GM19025 (cell line): ENCODE results near the gene B4GALT7.
A peak's percentile ranks its signal among the peaks of the same experiment; 100 is the strongest.
"Not testable (repeated sequence)": the region's sequence is repeated elsewhere in the genome, so short reads cannot be mapped to it uniquely, and the experiment has no call there.

Experiments used
- ATAC-seq: cut with Tn5 transposase; IDR thresholded peaks from one replicate; pipeline ENCODE4 v1.9.1; 2021; ENCODE audit warnings: mild to moderate bottlenecking, low read depth, moderate library complexity; ENCODE audit not compliant: unreplicated experiment

The B4GALT7 gene

GRCh38 chr5:177599731-177600507 lies at the start of gene B4GALT7:
TSS of gene B4GALT7 (plus strand) at chr5:177600132. CDS start at chr5:177600211, 79 bp downstream.
- ATAC-seq, result peak; percentile 89

DNA sequence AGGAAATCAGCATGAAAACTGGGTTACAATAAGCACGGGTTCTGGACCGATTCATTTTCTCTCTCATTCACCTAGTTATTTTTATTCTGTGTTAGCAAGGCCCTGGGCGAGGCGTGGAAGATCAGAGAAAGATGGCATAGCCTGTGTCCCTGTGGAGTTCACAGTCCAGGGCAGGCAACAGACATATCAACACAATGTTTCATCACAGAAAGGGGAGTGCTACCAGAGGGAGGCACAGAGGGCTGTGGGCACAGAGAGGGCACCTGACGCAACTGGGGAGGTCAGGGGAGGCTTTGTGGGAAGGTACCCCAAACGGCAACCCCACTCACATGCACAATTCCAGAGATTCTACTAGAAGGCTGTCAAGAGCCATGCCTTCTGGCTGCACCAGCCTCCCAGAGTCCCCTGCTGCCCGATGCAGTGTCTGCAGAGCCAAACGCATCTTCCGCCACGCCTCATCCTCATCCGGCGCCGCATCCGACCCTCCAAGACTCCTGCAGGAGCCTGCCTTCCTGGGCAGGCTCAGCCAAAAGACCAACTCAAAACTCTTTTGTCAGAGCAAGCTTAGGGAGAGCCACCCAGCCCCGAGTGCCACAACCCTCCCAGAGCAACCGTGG lies 47.0 kb upstream of the B4GALT7 start:
- ATAC-seq, result no peak

DNA sequence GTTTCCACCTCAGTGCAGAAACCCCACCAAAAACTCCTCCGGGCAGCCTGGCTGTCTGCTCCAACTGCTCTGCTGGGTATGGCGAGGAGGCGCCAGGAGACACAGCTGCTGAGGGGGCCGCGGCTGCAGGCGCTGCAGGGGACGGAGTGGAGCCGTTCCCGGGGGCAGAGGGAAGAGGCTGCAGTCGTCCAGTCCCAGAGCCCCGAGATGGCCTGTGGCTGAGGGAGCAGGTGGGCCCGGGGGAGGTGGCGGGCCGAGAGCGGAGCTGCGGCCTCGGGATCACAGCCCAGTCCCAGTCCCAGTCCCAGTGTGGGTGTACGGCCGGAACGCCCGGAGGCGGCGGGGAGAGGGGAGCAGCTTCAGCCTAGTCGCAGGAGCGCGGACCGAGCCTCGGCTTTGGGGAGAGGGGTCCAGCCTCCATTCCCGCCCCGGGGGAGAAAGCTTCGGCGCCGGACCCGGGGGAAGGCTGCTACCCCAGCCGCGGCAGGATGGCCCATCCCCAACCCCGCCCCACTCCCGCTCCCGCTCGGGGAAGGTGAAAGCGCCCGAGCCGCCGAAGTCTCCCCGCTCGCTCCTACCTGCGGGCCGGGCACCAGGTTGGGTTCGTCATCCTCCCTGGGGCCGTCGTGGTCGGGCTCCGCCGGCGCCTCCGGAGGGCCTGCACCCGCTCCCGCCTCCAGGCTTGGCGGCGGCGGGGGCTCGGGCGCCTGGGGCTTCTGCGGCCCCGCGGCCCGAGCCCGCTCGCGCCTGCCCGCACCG lies 46.1 kb upstream of the B4GALT7 start:
- peak; percentile 28 for ATAC-seq

GRCh38 chr5:177554474-177555111 lies 45.3 kb upstream of the B4GALT7 start, which contains the start of gene FAM193B:
TSS of gene FAM193B (minus strand) at chr5:177554563. CDS start at chr5:177554458, 105 bp downstream.
- peak; percentile 90 for ATAC-seq

- ATAC-seq, result no peak
Observed at GRCh38 chr5:177555228-177555627, 44.7 kb upstream of the B4GALT7 start.

DNA sequence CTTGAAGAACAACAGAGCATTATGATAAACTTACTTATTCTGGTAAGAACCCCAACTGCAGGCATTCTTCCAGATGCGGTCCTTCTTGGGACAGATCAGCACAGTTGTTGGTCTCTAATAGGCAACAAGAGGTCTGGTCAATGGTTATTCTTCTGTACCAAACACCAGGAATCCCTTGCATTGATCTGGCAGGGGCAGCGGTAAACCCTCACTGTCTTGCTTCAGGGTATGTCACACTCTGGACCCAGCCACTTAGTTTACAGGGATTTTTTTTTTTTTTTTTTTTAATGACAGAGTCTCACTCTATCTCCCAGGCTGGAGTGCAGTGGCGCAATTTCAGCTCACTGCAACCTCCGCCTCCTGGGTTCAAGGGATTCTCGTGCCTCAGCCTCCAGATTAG lies 44.3 kb upstream of the B4GALT7 start:
- ATAC-seq, result no peak

- ATAC-seq, result no peak
Observed at GRCh38 chr5:177557041-177557647, 42.8 kb upstream of the B4GALT7 start.

- no peak for ATAC-seq
Observed at GRCh38 chr5:177557796-177558195, 42.1 kb upstream of the B4GALT7 start.

DNA sequence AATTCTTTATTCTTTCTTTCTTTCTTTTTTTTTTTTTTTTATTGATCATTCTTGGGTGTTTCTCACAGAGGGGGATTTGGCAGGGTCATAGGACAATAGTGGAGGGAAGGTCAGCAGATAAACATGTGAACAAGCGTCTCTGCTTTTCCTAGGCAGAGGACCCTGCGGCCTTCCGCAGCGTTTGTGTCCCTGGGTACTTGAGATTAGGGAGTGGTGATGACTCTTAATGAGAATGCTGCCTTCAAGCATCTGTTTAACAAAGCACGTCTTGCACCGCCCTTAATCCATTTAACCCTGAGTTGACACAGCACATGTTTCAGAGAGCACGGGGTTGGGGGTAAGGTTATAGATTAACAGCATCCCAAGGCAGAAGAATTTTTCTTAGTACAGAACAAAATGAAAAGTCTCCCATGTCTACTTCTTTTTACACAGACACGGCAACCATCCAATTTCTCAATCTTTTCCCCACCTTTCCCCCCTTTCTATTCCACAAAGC lies 40.4 kb upstream of the B4GALT7 start:
- ATAC-seq, result not testable (repeated sequence)

DNA sequence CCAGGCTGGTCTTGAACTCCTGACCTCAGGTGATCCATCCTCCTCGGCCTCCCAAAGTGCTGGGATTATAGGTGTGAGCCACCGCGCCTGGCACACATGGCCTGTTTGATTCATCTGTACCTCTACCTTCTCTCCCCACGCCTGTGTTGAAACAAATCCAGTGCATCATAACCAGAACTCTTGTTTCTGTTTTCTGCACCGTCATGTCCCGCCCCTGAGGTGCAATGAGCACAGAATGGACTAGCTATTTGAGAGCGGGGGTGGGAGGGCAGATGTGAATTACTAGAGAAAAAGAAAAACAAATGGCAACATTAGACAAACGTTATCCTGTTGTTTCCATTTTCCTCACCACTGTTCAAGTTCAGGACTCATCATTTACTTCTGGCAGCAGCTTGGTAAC lies 34.9 kb upstream of the B4GALT7 start:
- ATAC-seq, result no peak

GRCh38 chr5:177568326-177568725 lies 31.6 kb upstream of the B4GALT7 start:
- ATAC-seq, result no peak

DNA sequence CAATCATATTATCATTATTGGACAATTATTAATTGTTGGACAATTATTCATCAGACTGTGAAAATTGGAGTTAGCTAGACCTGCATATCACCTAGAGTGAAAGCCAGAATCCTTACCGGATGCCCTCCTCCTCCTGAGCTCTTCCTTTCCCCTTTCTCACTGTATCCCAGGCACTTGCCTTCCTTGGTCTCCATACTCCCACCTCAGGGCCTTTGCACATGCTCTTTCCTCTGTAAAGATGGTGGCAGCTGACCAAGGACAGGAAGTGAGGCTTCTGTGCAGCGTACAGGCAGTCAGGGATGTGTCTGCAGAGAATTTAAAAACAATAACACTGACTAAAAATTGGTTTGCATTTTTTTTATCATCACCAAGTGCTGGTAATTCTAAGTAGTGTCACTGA lies 30.0 kb upstream of the B4GALT7 start:
- ATAC-seq, result no peak

DNA sequence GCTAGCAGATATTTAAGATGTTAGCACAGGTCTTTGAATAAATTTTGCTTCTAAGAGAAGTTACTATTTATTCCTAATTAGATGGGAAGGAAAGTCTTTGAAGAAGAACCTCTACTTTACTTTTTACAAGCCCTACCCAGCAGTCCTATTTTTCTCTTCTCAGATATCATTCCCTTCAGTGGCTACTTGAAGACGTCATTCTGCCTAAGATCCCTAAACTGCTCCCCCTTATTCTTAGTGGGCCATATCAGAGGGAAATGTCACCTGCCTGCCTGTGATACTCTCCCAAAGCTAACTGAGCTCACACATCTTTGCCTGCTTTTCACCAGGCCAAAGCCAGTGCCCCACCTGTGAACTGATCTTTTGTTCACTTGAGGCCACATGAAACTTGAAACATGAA lies 24.4 kb upstream of the B4GALT7 start:
- ATAC-seq, result no peak

DNA sequence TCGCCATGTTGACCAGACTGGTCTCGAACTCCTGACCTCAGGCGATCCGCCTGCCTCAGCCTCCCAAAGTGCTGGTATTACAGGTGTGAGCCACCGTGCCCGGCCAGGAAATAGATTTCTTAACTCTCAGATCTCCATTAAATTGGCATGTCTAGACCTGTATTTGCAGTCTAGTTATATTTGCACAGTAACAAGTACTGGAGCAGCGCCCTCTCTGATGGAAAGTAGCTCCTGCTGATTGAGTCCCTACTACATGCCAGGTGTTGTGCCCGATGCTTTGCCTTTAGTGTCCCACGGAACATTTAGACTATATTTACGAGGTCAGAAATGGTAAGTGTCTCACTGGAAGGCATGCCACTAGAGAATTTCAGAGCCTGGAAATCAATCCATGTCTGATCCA lies 23.8 kb upstream of the B4GALT7 start:
- no peak for ATAC-seq

- no peak for ATAC-seq
Observed at GRCh38 chr5:177578316-177578715, 21.6 kb upstream of the B4GALT7 start.

DNA sequence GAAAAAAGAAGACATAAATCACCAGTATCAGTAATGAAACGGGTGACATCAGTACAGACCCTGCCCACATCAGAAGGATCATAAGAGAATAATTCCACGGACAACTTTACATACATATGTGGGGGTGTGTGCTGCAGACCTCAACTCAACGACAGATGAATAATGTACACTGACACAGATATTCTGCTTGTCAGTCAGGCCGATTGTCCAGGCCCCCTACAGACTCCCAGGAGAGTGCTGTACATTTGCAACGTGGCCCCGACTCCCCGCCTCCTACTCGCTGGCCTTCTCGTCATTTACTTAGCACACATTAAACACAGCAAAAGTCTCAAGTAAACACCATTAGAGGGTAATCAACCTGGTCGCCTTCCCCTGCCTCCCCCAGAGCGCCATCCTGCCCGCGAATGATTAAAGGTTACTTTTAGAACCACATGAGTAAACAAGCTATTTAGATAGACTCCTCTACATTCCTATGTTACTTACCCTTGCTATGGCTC lies 11.5 kb upstream of the B4GALT7 start:
- no peak for ATAC-seq

- ATAC-seq, result no peak
Observed at GRCh38 chr5:177590406-177590805, 9.5 kb upstream of the B4GALT7 start.

GRCh38 chr5:177591690-177592009 lies 8.3 kb upstream of the B4GALT7 start:
- ATAC-seq, result no peak

DNA sequence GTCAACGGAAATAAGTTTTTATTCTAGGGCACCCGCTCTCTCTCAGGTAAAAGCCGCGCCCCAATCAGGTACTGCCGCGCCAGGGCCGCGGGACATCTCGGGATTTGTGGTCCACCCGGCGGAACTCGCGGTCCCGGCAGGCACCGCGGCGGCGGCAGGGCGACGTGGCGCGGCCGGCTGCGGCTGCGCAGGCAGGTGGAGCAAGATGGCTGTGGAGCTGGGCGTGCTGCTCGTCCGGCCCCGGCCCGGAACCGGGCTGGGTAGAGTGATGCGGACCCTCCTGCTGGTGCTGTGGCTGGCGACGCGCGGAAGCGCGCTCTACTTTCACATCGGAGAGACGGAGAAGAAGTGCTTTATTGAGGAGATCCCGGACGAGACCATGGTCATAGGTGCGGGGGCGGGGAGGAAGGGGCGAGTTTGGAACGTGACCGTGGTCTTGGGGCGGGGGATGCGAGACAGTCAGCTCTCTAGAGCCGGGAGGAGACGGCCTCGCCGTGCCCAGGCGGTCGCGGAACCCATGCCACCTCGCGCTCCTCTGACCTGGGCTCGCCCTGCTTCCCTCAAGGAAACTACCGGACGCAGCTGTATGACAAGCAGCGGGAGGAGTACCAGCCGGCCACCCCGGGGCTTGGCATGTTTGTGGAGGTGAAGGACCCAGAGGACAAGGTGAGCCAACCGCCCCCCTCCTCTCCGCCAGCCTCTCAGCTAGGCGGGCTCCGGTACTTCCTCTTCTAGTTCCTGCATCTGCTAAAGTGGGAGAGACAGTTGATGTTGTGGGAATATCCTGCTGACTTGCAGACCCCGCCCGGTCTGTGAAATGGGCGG lies 7.7 kb upstream of the B4GALT7 start, which contains the start of gene TMED9:
Gene TMED9 (plus strand): TSS at position 194 of the 825 bp plus-strand sequence. CDS start 12 bp downstream, at position 206.
- ATAC-seq, result peak; percentile 91
